HFFc6 (cell line): ENCODE data around the gene LZTFL1. TPM values are rescaled to one million over a fixed set of nuclear protein-coding genes. Genes with fewer than 3 reads are reported as not detected.
"Not testable (repeated sequence)": the region's sequence is repeated elsewhere in the genome, so short reads cannot be mapped to it uniquely, and the experiment has no call there.

Experiments
- DNase-seq: peaks from one replicate; pipeline ENCODE4 v3.0.0-alpha.2; 2018
- H3K27ac Mint-ChIP-seq: 2 replicates; pipeline ENCODE4 v1.8.0; 2020; ENCODE audit warnings: mild to moderate bottlenecking, mixed read lengths
- H3K27me3 Mint-ChIP-seq: 2 replicates; pipeline ENCODE4 v1.8.0; 2021; ENCODE audit warnings: mild to moderate bottlenecking, moderate library complexity, mixed read lengths; ENCODE audit not compliant: insufficient read depth
- H3K36me3 Mint-ChIP-seq: 2 replicates; pipeline ENCODE4 v1.8.0; 2021; ENCODE audit warnings: low read depth, mixed read lengths
- H3K4me1 Mint-ChIP-seq: 2 replicates; pipeline ENCODE4 v1.8.0; 2020; ENCODE audit warnings: low read depth, mixed read lengths
- H3K4me3 Mint-ChIP-seq: 2 replicates; pipeline ENCODE4 v1.8.0; 2020; ENCODE audit warnings: mild to moderate bottlenecking, moderate library complexity, mixed read lengths
- H3K9me3 Mint-ChIP-seq: 2 replicates; pipeline ENCODE4 v1.8.0; 2020; ENCODE audit warnings: mild to moderate bottlenecking, mixed read lengths
- total RNA-seq, 6 experiments: library from RNA; stranded (reverse); fragmentation: NEBNext Ultra II Directional; extraction: Animal tissue kit (Norgen Biotek cat#: 25700); gene quantifications; 2 replicates in 1 of 6; 3 replicates in 5 of 6; pipeline ENCODE4 v1.2.3, GENCODE V29; 2021
- TF ChIP-seq, protein P1 (sequence below): fragments of 200-600 bp; sonication (generic); IDR thresholded peaks from 2 replicates; pipeline ENCODE4 v1.5.0; 2021; ENCODE audit warnings: antibody characterized with exemption, mild to moderate bottlenecking

LZTFL1 gene
- total RNA-seq, 6 experiments from 2014 or later = 13.0 to 20.0 (median 15.8) TPM

GRCh38 chr3:45861043-45861719 lies 19.3 kb upstream of the LZTFL1 start:
- DNase-seq = no peak
- TF ChIP-seq, protein P1, sequence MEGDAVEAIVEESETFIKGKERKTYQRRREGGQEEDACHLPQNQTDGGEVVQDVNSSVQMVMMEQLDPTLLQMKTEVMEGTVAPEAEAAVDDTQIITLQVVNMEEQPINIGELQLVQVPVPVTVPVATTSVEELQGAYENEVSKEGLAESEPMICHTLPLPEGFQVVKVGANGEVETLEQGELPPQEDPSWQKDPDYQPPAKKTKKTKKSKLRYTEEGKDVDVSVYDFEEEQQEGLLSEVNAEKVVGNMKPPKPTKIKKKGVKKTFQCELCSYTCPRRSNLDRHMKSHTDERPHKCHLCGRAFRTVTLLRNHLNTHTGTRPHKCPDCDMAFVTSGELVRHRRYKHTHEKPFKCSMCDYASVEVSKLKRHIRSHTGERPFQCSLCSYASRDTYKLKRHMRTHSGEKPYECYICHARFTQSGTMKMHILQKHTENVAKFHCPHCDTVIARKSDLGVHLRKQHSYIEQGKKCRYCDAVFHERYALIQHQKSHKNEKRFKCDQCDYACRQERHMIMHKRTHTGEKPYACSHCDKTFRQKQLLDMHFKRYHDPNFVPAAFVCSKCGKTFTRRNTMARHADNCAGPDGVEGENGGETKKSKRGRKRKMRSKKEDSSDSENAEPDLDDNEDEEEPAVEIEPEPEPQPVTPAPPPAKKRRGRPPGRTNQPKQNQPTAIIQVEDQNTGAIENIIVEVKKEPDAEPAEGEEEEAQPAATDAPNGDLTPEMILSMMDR = no peak
- Mint-ChIP-seq H3K4me1 (no peaks in the 10 kb centered on the region), H3K36me3 (peaks cover 9% of the 10 kb centered on the region), H3K27me3 (peaks cover 43% of the 10 kb centered on the region), H3K9me3 (peaks cover 12% of the 10 kb centered on the region), H3K4me3 (no peak overlapping the region), H3K27ac (no peak overlapping the region)

DNA sequence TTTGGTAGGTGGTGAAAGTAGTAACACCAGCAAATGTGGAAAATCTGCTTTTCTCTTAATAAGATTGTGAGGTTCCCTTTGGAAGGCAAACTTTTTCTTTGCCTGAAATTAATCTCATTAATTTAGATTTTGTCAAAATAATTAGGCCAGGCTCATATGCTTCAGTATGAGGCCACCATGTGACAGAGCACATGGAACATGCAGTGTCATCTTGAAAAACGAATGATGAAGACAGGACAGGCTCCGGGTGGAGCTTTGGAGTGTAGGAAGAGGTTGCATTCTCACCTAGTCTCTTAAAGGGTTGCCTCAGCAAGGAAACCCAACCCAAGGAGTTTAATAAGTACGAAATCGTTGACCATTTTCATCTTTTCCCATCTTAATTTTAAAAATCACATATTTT lies 18.6 kb upstream of the LZTFL1 start:
- Mint-ChIP-seq H3K4me1 (no peaks in the 10 kb centered on the region), H3K27me3 (peaks cover 40% of the 10 kb centered on the region), H3K36me3 (peaks cover 9% of the 10 kb centered on the region), H3K27ac (no peak overlapping the region), H3K4me3 (no peak overlapping the region), H3K9me3 (peaks cover 19% of the 10 kb centered on the region)
- TF ChIP-seq, protein P1 = no peak
- no peak for DNase-seq

- peaks cover 8% of the 10 kb centered on the region for H3K36me3 Mint-ChIP-seq
- H3K27ac Mint-ChIP-seq = no peak overlapping the region
- peaks cover 21% of the 10 kb centered on the region for H3K9me3 Mint-ChIP-seq
- no peak overlapping the region for H3K4me3 Mint-ChIP-seq
- no peaks in the 10 kb centered on the region for H3K4me1 Mint-ChIP-seq
- no peak for DNase-seq
- H3K27me3 Mint-ChIP-seq = peaks cover 40% of the 10 kb centered on the region
- TF ChIP-seq, protein P1 = no peak
These were observed 17.1 kb upstream of the LZTFL1 start for GRCh38 chr3:45858809-45859543.

DNA sequence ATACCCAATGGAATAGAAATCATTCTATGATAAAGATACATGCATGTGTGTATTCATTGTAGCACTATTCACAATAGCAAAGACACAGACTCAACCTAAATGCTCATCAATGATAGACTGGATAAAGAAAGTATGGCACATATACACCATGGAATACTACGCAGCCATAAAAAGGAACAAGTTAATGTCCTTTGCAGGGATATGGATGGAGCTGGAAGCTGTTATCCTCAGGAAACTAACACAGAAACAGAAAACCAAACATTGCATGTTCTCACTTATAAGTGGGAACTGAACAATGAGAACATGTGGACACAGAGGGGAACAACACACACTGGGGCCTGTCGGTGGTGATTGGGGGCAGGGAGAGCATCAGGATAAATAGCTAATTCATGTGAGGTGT lies 15.1 kb upstream of the LZTFL1 start:
- H3K4me3 Mint-ChIP-seq, DNase-seq, H3K4me1 Mint-ChIP-seq, H3K27ac Mint-ChIP-seq, H3K36me3 Mint-ChIP-seq: not testable (repeated sequence)
- peaks cover 12% of the 10 kb centered on the region; the same call in 1 of the 2 replicates for H3K9me3 Mint-ChIP-seq
- H3K27me3 Mint-ChIP-seq = peaks cover 38% of the 10 kb centered on the region

GRCh38 chr3:45856323-45856722 lies 14.4 kb upstream of the LZTFL1 start:
- H3K4me1 Mint-ChIP-seq = not testable (repeated sequence)

GRCh38 chr3:45852828-45853227 lies 10.9 kb upstream of the LZTFL1 start:
- H3K27me3 Mint-ChIP-seq = peaks cover 48% of the 10 kb centered on the region

More at GRCh38 chr3:45856323-45856722, 14.4 kb upstream of the LZTFL1 start:
- H3K9me3 Mint-ChIP-seq = peaks cover 12% of the 10 kb centered on the region; the same call in 1 of the 2 replicates
- H3K4me3 Mint-ChIP-seq, H3K27ac Mint-ChIP-seq, DNase-seq, H3K36me3 Mint-ChIP-seq: not testable (repeated sequence)
- peaks cover 43% of the 10 kb centered on the region for H3K27me3 Mint-ChIP-seq

More at GRCh38 chr3:45852828-45853227, 10.9 kb upstream of the LZTFL1 start:
- no peaks in the 10 kb centered on the region for H3K4me1 Mint-ChIP-seq
- peaks cover 12% of the 10 kb centered on the region; the same call in 1 of the 2 replicates for H3K9me3 Mint-ChIP-seq
- no peak for DNase-seq
- H3K36me3 Mint-ChIP-seq = no peaks in the 10 kb centered on the region; the same call in 1 of the 2 replicates
- TF ChIP-seq, protein P1 = no peak
- no peak overlapping the region for H3K4me3 Mint-ChIP-seq
- H3K27ac Mint-ChIP-seq = no peak overlapping the region
